Measurements from ENCODE around the gene MTUS2.

GRCh38 chr13:29484236-29484635 lies 664.1 kb downstream of the MTUS2 start:
- TF ChIP-seq CTCF (IDR thresholded peaks at IDR 0.05; ENCODE audit: poor library complexity) (no peak), EZH2 (IDR thresholded peaks at IDR 0.05; ENCODE audit: borderline replicate concordance) (no peak), EZH2phosphoT487 (IDR thresholded peaks at IDR 0.05; ENCODE audit: low read depth, severe bottlenecking, unreplicated experiment) (no peak)

Measured in hepatocyte (in vitro differentiated cells).